ENCODE data around the gene MYEOV. TPM values are rescaled to one million over a fixed set of nuclear protein-coding genes. Genes with fewer than 3 reads are reported as not detected.
A peak's percentile ranks its signal among the peaks of the same experiment; 100 is the strongest.

MYEOV gene
- total and polyA plus RNA-seq, 9 of the 15 experiments (the other 6 are each of a cell fraction or from before 2014, with no cell fraction given) = 10.2 to 133 (median 32.2) TPM

GRCh38 chr11:69301455-69302401 lies 7.8 kb downstream of the MYEOV start (continued):
- TF ChIP-seq SAP30 (IDR thresholded peaks at IDR 0.05; ENCODE audit: borderline replicate concordance, insufficient read depth, low read depth, low read length, poor library complexity, severe bottlenecking) = no peak
- TF ChIP-seq, protein P1, sequence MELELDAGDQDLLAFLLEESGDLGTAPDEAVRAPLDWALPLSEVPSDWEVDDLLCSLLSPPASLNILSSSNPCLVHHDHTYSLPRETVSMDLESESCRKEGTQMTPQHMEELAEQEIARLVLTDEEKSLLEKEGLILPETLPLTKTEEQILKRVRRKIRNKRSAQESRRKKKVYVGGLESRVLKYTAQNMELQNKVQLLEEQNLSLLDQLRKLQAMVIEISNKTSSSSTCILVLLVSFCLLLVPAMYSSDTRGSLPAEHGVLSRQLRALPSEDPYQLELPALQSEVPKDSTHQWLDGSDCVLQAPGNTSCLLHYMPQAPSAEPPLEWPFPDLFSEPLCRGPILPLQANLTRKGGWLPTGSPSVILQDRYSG (tag; conservative IDR thresholded peaks at IDR 0.05; ENCODE audit: low read depth) = no peak
- no peak for TF ChIP-seq KDM2B (CRISPR knock-in tag; IDR thresholded peaks at IDR 0.05)
- TF ChIP-seq, protein P2, sequence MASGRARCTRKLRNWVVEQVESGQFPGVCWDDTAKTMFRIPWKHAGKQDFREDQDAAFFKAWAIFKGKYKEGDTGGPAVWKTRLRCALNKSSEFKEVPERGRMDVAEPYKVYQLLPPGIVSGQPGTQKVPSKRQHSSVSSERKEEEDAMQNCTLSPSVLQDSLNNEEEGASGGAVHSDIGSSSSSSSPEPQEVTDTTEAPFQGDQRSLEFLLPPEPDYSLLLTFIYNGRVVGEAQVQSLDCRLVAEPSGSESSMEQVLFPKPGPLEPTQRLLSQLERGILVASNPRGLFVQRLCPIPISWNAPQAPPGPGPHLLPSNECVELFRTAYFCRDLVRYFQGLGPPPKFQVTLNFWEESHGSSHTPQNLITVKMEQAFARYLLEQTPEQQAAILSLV (tag; IDR thresholded peaks at IDR 0.05) = no peak
- TF ChIP-seq C11orf30 (IDR thresholded peaks at IDR 0.05; ENCODE audit: low read depth) = peak; percentile 87
- TF ChIP-seq TRIM25 (IDR thresholded peaks at IDR 0.05; ENCODE audit: borderline replicate concordance) = no peak

Measured in K562 (cell line).